Neural cell (in vitro differentiated cells): ENCODE results near the gene SLC9A2. TPM values are rescaled to one million over a fixed set of nuclear protein-coding genes. Genes with fewer than 3 reads are reported as not detected.

Source experiments
- H2AFZ ChIP-seq: fragments of 200-600, 300-800 bp; sonication (generic), shearing (Covaris generic); 2 replicates; pipeline ENCODE4 v1.6.0; 2014; ENCODE audit warnings: low read depth, mild to moderate bottlenecking, antibody characterized with exemption, low read length, moderate library complexity
- H3F3A ChIP-seq: fragments of 200-600 bp; shearing (Covaris generic); 2 replicates; pipeline ENCODE4 v1.6.1; 2016; ENCODE audit warnings: mild to moderate bottlenecking, moderate library complexity, mixed read lengths, antibody characterized with exemption, low read length; ENCODE audit not compliant: insufficient read depth, poor library complexity, severe bottlenecking
- H3K27ac ChIP-seq: fragments of 200-600, 300-800 bp; sonication (generic), shearing (Covaris generic); 2 replicates; pipeline ENCODE4 v1.5.1; 2014; ENCODE audit warnings: mild to moderate bottlenecking, low read length, moderate library complexity
- H3K27me3 ChIP-seq: fragments of 300-800, 200-600 bp; sonication (generic), shearing (Covaris generic); 2 replicates; pipeline ENCODE4 v1.6.0; 2014; ENCODE audit warnings: mild to moderate bottlenecking, low read depth, low read length, moderate library complexity; ENCODE audit not compliant: insufficient read depth
- H3K36me3 ChIP-seq: fragments of 300-800, 200-600 bp; sonication (generic), shearing (Covaris generic); 2 replicates; pipeline ENCODE4 v1.5.1; 2014; ENCODE audit warnings: mild to moderate bottlenecking, antibody characterized with exemption, low read length, moderate library complexity; ENCODE audit not compliant: insufficient read depth
- H3K4me2 ChIP-seq: fragments of 300-800, 200-600 bp; sonication (generic), shearing (Covaris generic); 2 replicates; pipeline ENCODE4 v1.6.0; 2014; ENCODE audit warnings: mild to moderate bottlenecking, low read length
- H3K4me3 ChIP-seq: fragments of 300-800, 200-600 bp; sonication (generic), shearing (Covaris generic); 2 replicates; pipeline ENCODE4 v1.5.1; 2014; ENCODE audit warnings: mild to moderate bottlenecking, low read length, moderate library complexity
- H3K79me2 ChIP-seq: fragments of 200-600 bp; shearing (Covaris generic); replicated peaks from 2 replicates; pipeline ENCODE4 v1.6.0; 2014; ENCODE audit warnings: mild to moderate bottlenecking, low read length, moderate library complexity; ENCODE audit not compliant: insufficient read depth
- H3K9ac ChIP-seq: fragments of 300-800, 200-600 bp; sonication (generic), shearing (Covaris generic); 2 replicates; pipeline ENCODE4 v1.6.1; 2016; ENCODE audit warnings: mild to moderate bottlenecking, low read length, mixed read lengths
- H3K9me2 ChIP-seq: fragments of 200-600 bp; shearing (Covaris generic); 2 replicates; pipeline ENCODE4 v1.6.1; 2016; ENCODE audit warnings: mild to moderate bottlenecking, low read length, mixed read lengths; ENCODE audit not compliant: insufficient read depth
- H3K9me3 ChIP-seq: fragments of 200-600, 300-800 bp; sonication (generic), shearing (Covaris generic); 2 replicates; pipeline ENCODE4 v1.6.1; 2016; ENCODE audit warnings: mild to moderate bottlenecking, mixed run types, low read length, moderate library complexity, mixed read lengths
- H4K20me1 ChIP-seq: fragments of 200-600 bp; shearing (Covaris generic); 2 replicates; pipeline ENCODE4 v1.6.1; 2016; ENCODE audit warnings: mild to moderate bottlenecking, mixed run types; ENCODE audit not compliant: insufficient read depth
- CTCF ChIP-seq: fragments of 450-650 bp; IDR thresholded peaks from 2 replicates; pipeline ENCODE4 v1.5.1; 2014; ENCODE audit warnings: antibody characterized with exemption, mild to moderate bottlenecking, moderate library complexity; ENCODE audit not compliant: poor library complexity, severe bottlenecking
- EP300 ChIP-seq: fragments of 450-650 bp; conservative IDR thresholded peaks from 2 replicates; pipeline ENCODE4 v1.6.1; 2014; ENCODE audit warnings: antibody characterized with exemption, mild to moderate bottlenecking, moderate library complexity; ENCODE audit not compliant: poor library complexity, severe bottlenecking
- EZH2 ChIP-seq: fragments of 200-600, 300-800 bp; shearing (Covaris generic), sonication (generic); IDR thresholded peaks from 2 replicates; pipeline ENCODE4 v1.6.1; 2014; ENCODE audit warnings: antibody characterized with exemption, low read length, borderline replicate concordance, mild to moderate bottlenecking; ENCODE audit not compliant: insufficient read depth, poor library complexity, severe bottlenecking
- MXI1 ChIP-seq: fragments of 450-650 bp; conservative IDR thresholded peaks from 2 replicates; pipeline ENCODE4 v1.6.1; 2014; ENCODE audit warnings: antibody characterized with exemption, mild to moderate bottlenecking; ENCODE audit not compliant: poor library complexity, severe bottlenecking
- POLR2AphosphoS5 ChIP-seq: IDR thresholded peaks from 2 replicates; pipeline ENCODE4 v1.6.1; 2012
- RAD21 ChIP-seq: fragments of 450-650 bp; conservative IDR thresholded peaks from 2 replicates; pipeline ENCODE4 v1.6.1; 2014; ENCODE audit warnings: antibody characterized with exemption, mild to moderate bottlenecking, moderate library complexity
- REST ChIP-seq: IDR thresholded peaks from 2 replicates; pipeline ENCODE4 v1.6.1; 2012; ENCODE audit warnings: borderline replicate concordance
- SMC3 ChIP-seq: fragments of 450-650 bp; conservative IDR thresholded peaks from 2 replicates; pipeline ENCODE4 v1.6.1; 2014; ENCODE audit warnings: antibody characterized with exemption, mild to moderate bottlenecking, moderate library complexity; ENCODE audit not compliant: poor library complexity
- TAF1 ChIP-seq: IDR thresholded peaks from 2 replicates; pipeline ENCODE4 v1.6.1; 2012; ENCODE audit warnings: low read depth
- polyA plus RNA-seq: library from polyadenylated mRNA; depleted of rRNA; stranded (reverse); fragments of >200 nt; gene quantifications from 2 replicates; pipeline ENCODE4 v1.2.3, GENCODE V29; 2014

SLC9A2 gene
- polyA plus RNA-seq, 1 donor from 2014 or later, result 0.09 TPM

DNA sequence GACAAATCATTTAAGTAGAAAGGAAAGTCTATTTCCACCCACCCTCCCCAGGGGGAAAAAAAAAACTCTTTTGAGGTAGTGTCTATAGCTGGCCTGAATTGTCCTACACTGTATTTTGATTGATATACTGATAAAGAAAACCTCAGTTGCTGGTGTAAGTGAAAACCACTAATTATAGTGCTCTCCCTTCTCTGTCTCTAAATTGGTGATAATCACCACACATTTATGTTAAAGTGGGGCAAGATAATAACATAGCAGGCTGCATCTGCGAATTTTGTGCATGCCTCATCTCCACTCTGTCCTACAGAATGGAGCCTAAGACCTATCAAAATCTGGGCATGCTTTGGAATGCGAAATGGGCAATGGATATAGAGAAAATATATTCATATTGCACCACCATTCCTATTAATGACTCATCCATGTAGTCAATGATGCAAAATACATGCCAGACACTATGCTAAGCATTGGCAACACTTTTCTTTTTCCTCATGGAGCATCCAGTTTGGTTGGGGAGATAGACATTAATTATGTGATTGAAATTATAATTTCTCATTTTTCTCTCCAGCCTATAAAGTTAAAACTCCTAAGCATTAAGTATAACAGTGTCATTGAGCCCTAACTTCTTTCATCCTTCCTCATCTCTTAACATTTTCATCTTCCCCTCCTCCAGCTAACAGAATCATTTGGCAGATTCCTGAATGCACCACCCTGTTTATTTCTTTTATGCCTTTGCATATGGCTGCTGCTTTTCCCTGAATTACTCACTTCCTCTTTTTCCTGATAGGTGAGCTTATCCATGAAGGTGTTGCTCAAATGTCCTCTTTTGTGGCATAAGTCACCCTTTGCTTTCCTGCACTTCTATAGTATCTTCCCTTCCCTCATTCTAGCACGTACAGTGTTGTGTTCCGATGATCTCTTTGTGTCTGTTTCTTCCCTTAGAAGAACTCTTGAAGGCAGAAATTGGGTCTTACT lies 58.2 kb downstream of the SLC9A2 start:
- Histone ChIP-seq H2AFZ (no peak overlapping the region), H3K27me3 (no peaks in the 10 kb centered on the region), H3F3A (no peaks in the 10 kb centered on the region), H3K4me2 (no peak overlapping the region), H3K4me3 (no peak overlapping the region), H3K79me2 (no peaks in the 10 kb centered on the region), H3K9me3 (no peaks in the 10 kb centered on the region), H3K9me2 (no peaks in the 10 kb centered on the region), H3K27ac (no peak overlapping the region), H3K9ac (no peak overlapping the region), H3K36me3 (no peaks in the 10 kb centered on the region), H4K20me1 (no peaks in the 10 kb centered on the region)
- TF ChIP-seq CTCF (no peak), RAD21 (no peak), SMC3 (no peak), MXI1 (no peak), TAF1 (no peak), REST (no peak), EP300 (no peak), EZH2 (no peak), POLR2AphosphoS5 (no peak)

DNA sequence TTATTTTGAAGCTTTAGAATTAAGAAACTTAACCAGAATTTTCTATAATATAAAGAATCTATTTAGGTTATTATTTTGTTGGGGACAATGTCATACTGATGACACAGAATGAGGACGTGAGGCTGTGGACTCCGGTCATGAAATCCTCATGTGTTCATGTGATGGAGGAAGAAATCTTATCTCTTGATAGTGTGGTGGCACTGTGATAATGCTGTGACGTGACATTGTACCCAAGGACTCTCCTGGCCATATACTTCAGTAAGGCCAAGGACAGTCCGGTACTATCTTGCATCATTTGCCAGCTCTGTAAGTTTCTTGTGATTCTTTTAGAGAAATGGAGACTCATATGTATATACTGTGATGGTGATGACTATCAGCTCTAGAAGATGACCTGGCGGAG lies 59.1 kb downstream of the SLC9A2 start:
- H3K4me3 ChIP-seq, result no peak overlapping the region
- H3K9me3 ChIP-seq, result no peaks in the 10 kb centered on the region
- H3K9me2 ChIP-seq, result no peaks in the 10 kb centered on the region
- H3K36me3 ChIP-seq, result no peaks in the 10 kb centered on the region
- no peaks in the 10 kb centered on the region for H4K20me1 ChIP-seq
- H3K27me3 ChIP-seq, result no peaks in the 10 kb centered on the region
- H3K27ac ChIP-seq, result no peak overlapping the region
- no peaks in the 10 kb centered on the region for H3F3A ChIP-seq
- no peak overlapping the region for H3K9ac ChIP-seq
- H2AFZ ChIP-seq, result no peak overlapping the region
- no peak overlapping the region for H3K4me2 ChIP-seq
- TF ChIP-seq CTCF (no peak), EP300 (no peak), SMC3 (no peak), MXI1 (no peak), REST (no peak), EZH2 (no peak), RAD21 (no peak), POLR2AphosphoS5 (no peak), TAF1 (no peak)
- no peaks in the 10 kb centered on the region for H3K79me2 ChIP-seq
